Stimulated activated CD4-positive, alpha-beta T cell treated with anti-CD3 and anti-CD28 coated beads, Interleukin-15, amount 100 ng/mL, for 24 hours (primary cell): ENCODE data around the gene SLC48A1.
A peak's percentile ranks its signal among the peaks of the same experiment; 100 is the strongest.

Experiments used
- DNase-seq: peaks from one replicate; pipeline ENCODE4 v3.0.0-alpha.2; 2020

SLC48A1 gene

DNA sequence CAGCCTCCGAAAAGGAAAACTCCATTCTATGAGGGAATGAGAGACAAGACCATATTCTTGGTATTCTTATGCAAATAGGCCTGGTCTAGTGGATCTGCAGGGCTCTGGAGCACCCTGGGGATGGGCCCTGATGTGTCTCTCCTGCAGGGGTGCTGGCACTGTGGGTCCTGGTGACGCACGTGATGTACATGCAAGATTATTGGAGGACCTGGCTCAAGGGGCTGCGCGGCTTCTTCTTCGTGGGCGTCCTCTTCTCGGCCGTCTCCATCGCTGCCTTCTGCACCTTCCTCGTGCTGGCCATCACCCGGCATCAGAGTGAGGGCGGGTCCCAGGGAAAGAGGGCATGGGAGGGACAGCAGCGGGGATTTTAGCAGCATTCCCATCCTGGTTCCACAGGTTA lies 5.8 kb downstream of the SLC48A1 start:
- no peak for DNase-seq

DNA sequence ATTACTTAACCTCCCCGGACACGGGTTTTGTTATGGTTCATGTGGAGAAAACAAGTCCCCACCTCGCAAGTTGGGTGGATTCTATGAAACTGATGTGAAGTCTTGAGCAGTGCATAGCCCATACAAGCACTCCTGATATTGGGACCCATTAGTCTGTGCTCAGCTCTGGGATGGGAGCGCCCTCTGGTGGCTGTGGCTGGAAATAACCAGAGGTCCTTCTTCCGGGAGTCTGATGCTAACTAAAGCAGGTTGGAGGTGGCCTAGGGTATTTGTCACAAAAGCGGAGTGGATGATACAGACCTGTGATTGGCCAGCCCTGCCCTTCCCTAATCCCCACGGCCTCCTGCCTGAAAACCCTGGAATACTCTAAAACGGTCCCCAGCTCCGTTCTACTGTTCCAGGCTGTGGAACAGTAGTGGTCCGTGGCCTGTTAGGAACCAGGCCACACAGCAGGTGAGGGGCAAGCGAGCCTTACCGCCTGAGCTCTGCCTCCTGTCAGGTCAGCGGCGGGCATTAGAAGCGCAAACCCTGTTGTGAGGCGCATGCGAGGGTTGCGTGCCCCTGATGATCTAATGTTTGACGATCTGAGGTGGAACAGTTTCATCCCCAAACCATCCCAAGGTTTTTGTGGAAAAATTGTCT lies 6.4 kb downstream of the SLC48A1 start:
- peak; percentile 93 for DNase-seq

DNA sequence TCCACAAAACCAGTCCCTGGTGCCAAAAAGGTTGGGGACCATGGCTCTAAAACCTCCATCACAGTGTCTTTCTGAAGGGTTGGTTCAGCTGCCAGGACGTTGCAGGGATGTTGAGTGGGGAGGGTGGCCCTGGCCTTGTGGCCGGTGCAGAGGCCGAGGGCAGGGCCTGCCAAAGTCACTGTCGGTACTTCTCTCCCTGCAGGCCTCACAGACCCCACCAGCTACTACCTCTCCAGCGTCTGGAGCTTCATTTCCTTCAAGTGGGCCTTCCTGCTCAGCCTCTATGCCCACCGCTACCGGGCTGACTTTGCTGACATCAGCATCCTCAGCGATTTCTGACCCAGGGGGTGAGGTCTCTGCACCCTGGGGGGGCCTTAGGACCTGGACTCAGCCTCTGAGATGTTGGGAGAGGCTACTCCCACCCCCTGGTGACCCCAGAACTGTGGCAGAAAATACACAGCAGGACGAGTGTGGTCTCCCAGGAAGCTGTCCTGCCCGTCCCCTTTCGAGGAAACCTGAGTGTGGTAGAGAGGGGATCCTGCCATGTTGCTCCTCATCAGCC lies 7.0 kb downstream of the SLC48A1 start:
- no peak for DNase-seq

DNA sequence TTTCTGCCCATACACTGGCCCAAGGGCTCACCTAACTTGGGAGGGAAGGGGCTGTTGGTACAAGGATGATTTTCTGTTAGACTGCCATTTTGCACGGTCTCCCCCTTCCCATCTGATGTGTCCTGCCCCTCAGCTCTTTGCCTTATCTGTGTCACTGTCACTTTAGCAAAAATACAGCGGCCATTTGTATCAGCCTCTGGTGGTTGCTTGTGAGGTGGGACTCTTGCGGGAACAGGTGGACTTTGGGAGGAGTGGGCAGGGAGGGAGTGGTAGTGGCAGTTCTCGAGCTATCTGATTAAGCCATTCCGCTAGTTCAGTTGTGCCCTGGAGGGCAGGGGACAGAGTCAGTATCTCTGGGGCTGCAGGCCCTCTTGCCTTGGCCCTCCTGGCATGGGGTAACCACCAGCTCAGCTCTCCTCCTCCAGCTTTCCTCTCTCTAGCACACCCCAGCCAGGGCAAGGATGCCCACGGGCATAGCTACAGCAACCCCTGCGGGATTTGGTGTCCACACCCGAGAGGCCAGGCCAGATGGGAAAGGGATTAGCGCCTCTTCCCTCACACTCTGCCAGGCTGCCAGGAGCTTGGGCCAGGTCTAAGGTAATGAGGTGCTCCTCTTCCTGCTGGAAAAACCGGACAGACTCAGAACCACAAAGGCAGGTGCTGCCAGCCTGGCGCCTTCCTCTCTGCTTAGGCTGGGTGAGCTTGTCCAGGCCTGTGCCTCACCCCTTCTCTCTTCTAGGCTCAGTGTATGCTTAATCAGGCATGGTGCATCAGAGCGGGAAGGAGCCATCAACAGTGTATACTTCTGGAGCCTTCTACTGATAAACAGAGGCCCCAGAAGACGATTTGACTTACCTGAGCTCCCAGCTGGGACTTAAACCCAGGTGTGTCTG lies 8.7 kb downstream of the SLC48A1 start:
- no peak for DNase-seq

DNA sequence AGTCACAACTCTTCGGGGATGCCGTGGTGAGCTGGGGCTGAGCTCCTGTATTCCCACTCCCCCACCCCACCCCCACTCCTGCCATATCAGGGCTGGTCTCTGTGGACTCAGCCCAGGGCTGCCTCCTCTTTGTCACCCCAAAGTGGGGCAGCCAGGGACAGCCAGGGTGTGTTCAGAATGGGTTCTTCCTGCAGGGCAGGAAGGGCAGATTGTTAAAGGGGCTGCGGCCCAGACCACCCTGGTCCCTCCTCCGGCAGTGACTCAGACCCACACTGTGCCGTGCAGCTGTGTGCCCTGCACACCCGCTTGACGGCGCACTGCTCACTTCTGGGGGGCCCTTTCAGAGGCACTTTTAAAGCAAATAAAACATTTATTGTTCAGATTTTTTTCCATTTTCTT lies 9.3 kb downstream of the SLC48A1 start:
- DNase-seq, result no peak

DNA sequence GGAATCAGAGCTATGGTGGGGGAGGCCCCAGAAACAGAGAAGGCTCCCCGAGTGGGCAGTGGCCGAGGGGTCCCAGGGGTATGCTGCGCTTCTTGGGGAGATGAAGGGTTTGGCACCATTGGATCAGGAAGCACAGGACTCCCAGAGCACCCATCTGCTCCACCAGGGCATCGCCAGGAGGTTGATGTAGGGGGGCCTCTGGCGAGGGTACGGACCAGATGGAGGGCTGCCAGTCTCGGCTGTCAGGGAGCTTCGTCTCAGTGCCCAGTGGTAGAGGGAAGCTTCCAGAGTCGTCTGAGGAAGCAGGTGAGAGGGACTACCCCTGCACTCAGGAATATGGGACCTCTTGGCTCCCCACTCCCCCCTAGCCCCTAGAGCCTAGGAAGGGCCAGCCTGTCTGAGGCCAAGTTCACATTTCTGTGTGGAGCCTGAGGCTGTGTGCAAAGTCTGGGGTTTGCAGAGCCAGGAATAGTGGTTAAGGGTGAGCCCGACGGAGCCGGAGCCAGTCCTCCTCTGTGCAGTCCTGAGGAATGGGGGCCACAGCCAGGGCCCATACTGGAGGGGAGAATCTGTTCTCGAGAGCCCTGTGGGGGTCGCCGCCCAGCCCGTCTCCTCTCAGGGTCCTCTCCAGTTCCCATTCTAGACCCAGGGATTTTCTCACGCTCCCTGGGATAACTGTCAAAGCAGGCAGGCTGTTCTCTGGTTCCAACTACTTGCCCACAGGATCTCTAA lies 10.2 kb downstream of the SLC48A1 start:
- DNase-seq, result no peak

DNA sequence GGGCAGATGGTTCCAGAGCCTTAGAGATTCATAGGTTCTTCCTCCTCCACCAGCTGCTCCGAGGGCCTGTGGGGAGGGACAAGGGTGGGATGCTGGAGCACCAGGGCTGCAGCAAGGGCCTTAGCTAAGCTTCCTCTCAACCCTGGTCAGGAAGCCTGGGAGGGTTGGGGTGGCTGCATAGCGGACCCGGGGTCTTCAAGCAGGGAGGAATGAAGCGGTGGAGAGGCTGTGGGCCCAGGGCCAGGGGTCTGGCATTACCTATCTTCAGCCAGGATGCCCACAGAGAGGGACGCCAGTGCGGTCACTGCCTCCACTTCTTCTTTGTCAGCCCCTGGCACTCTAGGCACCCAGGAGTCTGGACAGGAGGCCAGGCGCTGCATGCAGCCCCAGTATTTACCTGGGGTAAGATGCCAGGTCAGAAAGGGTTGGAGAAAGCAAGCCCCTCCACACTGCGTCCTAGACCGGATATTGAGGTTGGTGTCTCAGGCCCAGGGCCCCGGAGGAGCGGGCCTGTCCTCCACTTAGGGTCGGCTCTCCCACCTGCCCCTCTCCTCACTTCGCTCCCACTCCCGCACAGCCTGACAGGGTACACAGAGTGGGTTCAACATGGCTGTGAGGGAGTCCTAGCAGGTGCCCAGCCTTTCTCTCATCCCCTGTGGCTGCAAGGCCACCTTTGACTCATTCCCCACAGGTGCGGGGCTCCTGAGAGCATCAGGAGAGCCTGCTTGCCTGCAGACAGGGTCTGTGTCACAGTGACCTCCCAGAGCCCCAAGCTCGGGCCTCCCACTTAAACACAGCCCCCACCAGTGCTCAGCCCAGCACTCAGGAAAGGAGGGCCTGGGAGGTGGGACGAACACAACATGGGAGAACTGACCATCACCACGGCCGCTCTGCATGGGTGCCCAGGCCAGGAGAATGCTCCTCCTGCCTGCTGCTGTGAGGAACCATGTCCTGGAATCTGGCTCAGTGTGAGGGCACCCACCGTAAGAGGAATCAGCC lies 11.1 kb downstream of the SLC48A1 start:
- no peak for DNase-seq

DNA sequence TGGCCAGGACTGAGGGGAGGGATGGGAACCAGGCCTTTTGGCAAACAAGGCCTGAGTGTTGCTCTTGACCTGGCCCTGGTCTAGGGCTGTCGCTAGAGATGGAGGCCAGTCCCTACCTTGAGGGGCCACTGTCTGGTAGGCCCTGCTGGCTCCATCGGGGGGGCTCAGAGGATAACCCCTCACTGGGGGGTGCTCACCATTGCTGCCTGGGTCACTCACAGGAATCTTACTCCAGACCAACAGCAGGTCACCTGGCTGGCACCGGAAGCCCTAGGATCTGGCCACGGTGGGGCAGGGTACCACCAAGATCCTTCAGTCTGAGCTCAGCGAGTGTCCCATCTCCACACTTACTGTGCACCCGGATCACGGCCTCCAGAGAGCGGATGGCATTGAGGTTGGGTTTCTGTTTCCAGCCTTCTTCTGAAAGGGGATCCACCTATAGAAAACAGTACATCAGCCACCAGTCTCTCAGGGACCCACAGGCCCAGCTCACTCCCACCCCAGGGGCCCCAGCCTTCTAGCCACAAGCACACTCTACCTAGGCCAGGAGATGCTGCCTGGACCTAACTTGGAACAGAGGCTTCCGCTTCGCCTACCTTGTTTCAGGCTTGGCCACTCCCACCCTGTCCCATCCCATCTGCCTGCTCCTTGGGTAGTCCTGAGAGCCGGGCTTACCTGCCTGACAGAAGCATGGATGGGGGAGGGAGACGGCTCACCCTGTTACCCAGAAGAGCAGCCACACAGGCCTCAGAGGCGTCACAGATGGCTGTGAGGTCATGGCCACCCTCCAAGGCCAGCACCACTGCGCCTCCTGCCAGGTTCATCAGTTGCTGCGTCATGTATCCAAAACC lies 12.2 kb downstream of the SLC48A1 start:
- no peak for DNase-seq

DNA sequence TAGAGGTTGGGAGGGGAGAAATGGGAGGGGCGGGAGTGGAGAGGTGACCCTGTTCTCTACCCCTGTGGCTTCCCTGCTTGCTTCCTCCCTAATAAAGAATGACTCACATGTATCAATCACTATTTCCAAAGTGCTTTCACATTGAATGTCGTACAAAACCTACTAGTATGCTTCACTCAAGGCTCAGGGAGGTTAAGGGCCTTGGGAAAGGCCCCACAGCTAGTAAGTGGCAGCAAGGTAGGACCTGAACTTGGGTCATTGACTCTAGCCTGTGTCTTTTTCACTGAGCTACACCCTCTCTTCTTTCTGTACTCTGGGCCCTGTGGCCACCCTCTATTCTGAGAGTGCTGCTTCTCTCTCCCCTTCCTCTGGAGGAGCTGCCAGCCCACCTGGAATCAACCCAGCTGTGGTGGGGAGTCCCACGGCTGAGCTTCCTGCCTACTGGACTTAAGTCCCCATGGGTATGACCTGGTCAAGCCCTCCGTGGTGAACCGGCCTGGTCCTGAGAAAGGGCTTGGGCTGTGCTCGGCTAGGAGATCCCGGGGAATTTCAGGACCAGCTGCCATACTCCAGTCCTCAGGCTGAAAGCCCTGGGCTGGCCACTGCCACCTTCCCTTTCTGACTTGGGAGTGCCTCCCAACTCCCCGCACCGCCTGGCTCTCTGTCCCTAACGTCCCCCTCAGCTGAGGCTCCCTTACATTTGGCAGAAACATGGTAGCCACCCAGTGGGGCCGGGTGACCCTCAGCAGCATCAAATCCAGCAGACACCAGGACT lies 13.0 kb downstream of the SLC48A1 start:
- peak; percentile 51 for DNase-seq

DNA sequence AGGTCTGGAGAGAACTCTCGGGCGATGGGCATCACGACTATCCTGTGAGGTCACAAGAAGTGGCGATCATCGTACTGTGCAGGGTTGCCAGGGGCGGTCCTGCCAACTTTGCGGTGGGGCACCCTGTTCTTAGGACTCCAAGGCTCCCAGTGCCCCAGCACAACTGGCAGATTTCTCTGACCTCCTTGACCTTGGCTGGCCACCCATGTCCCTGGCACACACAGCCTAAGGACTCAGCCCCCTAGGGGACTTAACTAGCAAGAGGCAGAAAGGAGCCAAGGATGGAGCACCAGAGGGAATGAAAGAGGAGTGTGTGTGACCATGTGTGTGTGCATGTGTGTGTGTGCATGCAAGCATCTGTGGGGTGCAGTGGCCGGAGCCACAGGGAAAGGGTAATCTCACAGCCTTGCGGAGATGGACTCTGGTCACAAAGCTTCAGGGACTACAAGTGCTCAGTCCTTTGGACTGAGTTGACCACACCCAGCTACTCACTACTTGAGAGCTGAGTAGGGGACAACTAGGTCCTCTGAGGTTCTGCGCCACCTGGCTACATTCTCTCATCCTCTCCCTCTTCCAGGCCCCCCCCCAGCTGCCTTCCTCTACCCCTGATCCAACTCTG lies 13.7 kb downstream of the SLC48A1 start:
- no peak for DNase-seq

DNA sequence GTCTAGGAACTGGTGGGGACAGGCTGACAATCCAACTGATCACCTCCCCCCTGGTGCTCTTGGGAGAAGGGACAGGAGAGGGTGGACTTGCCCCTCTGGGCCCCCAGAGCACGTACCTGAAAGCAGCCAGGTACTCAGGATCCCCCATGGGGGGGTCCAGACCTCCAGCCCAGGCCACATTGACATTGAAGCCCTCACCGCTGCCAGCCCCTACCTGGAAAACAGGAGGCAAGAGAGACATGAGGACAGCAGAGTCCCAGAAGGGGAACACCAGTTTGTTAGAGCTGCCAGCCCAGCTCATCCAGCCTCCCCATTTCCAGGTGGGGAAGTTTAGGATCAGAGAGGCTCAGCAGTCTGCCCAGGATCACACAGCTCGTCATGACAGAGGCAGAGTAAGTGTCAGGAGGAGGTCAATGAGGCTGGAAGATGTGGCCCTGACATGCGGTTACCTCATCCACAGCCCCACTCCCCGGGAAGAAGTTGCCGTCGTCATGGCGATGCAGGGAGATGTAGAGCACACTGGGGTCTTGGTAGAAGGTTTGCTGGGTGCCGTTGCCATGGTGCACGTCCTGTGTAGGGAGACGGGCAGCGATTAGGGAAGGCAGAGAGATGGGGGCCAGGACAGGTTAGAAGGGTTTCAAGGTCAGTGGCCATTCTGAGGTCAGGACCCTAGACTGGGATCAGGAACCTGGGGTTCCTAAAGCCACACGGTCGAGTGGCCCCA lies 14.7 kb downstream of the SLC48A1 start:
- DNase-seq, result no peak

DNA sequence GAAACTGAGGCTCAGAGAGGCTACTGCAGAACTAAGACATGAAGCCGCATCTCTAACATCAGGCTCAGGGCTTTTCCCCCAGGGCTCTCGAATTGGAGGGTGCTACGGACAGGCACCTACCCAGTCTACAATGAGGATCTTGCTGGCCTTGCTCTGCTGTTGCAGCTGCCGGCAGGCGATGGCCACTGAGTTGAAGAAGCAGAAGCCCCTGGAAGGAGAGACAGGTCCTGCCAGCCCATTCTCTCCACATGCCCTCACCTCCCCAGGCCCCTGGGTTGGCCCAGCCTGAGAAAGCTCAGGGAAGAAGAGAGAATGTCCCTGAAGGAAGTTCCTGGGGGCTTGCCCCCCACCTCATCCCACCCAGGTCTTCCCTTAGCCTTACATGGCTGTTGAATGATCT lies 16.1 kb downstream of the SLC48A1 start:
- no peak for DNase-seq

DNA sequence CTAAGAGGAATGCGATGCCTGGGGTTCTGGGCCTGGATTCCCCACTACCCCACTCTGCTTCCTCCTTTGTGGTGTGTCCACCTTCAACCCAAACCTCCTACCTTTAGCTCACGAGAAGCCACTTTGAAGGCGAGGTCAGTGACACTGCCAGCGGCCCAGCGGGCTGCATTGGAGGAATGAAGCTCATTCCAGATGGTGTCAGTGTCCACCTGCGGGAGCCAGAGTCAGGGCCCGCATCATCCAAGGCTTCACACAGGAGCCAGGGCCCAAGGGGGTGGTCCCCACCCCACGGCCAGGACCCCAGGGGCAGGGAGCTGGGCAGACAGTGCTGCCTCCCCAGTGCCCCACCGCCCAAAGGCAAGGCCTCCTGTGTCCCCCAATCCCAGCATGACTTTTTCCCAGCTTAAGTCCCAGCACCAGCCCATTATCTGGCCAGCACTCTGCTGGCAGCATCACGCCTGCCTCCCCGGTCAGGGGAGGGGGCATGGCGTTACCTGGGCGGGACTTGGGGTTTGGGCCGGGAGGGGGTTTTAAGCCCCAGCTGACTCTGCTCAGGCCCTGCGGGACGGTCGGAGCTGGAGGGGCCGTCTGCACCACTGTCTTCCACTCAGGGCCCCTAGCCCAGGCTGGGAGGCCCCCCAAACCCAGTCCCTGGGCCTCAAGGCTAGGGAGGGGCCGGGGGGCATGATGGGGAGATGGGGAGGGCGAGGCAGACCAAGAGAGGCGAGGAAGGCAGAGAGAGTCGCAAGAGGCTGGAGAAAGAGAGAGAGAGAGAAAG lies 16.9 kb downstream of the SLC48A1 start:
- DNase-seq, result no peak

DNA sequence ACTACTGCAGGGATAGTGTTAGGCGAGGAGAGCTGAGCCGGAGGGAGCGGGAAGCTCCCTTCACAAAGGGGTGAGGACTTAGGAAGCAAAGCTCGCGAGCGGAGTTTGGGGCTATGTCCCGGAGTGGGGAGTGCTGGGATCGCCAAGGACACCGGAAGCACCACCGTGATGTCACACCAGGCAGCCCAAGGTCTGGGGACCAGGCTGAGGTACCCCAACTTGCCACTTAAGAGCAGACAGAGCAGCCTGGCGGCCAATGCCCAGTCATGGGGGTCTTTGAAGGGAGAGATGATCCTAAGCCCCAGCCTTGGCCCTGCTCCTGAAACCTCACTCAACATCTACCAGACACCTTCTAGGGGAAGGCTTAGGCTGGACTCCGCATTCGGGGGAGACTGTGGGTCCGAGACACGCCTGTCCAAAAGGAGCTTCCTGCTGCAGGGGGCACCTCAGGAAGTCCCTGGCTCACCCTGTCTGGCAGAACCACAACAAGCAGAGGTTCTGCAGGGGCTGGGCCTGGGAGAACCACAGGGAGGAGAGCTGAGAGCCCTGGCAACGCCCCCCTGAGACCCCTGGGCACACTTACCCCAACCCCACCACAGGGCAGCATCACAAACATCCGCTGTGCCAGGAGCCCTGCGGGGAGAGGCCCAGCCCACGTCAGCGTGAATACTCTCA lies 17.8 kb downstream of the SLC48A1 start:
- DNase-seq, result no peak

DNA sequence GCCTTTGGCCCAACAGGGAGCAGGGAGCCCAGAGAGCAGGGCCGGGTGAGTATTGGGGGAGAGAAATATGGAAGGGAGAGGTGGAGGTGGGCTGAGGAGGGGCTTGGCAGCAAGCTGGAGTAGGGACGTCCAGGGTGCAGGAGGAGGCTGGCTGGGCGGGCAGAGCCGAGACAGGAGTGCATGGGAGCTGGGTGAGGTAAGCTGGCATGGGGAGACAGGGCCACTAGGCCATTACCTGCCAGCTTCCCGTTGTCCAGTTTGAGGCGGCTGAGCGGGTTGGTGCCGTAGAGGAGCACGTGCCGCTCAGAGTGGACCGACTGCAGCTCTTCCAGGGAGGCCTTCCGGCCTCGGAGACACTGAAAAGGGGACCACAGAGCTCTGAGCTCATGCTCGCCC lies 18.3 kb downstream of the SLC48A1 start:
- DNase-seq, result no peak

DNA sequence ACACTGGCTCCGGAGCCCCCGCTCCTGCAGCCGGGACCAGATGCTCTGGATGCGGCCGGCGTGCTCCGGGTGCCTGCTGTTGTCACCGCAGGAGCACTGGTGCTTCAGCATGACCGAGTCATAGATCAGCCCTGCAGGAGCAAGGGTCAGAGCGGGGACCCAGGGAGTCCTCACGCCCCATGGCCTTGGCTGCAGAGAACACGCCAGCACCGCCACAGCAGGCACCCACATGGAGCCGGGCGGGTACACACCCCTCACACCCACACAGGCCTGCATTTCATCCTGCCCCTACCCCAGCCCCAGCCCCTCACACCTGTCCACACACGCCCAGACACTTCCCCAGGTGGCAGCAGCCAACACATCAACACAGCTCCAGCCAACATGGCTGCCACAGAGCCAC lies 18.8 kb downstream of the SLC48A1 start:
- DNase-seq, result no peak

DNA sequence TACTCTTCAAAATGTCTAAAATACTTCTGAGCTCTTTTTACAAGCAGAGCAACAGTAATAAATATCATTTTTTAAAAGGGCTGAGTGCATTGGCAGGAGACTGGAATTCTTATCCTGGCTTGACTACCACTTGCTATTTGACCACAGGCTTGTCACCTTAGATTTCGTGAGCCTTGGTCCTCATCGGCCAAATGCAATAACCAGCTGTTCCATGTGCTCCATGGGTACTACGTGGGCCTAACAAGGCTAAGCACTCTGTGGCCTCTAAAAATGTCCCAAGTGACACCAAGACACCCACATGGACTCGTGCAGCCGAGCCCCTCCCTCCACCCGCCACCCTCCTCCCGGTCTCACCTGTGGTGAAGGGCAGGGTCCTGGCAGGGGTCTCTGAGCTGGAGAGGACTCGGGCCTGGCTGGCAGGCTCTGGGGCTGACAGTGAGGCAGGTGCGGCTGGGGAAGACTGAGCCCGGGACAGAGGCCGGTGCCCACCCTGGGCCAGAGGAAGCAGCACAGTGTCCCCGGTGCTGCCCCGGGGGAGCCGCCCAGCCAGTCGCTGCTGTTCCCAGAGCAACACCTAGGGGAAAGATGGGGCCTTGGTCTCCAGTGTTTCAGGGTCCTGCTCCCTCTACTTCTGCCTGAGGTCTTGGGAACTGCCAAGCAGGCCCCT lies 20.1 kb downstream of the SLC48A1 start:
- no peak for DNase-seq
